NOMO-1 treated with dmso at 0.1 percent for 144 hours (cell line): ENCODE measurements around the gene MFSD1.

Experiments
- DNase-seq: peaks from one replicate; lab custom pipeline; 2025; ENCODE audit not compliant: unreplicated experiment; lab: John Stamatoyannopoulos, UW

Gene MFSD1

GRCh38 chr3:158864492-158864891, 62.6 kb downstream of the MFSD1 start:
- DNase-seq = no peak

DNA sequence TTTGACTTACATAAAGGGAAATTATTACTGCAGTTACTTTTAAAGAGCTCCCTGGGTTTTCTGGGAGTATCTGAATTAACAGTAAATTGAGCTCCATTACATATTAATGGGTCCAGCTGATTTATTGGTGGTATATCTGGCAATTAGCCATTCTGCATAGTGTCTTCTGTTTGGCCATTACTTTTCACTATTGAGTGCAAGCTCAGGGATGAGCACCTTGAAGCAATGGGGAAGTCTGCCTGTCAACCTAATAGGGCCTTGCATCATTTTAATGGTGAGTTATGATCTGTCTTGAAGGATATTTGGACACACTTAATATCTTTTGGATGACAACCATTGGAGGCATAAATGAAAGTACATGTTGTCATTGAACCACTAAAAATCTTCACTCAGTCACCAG, 73.8 kb downstream of the MFSD1 start:
- DNase-seq = no peak
